ENCODE measurements around the gene KRI1. TPM values are rescaled to one million over a fixed set of nuclear protein-coding genes. Genes with fewer than 3 reads are reported as not detected.

KRI1 gene
- polyA plus RNA-seq, 1 experiment: 11.3 TPM

DNA sequence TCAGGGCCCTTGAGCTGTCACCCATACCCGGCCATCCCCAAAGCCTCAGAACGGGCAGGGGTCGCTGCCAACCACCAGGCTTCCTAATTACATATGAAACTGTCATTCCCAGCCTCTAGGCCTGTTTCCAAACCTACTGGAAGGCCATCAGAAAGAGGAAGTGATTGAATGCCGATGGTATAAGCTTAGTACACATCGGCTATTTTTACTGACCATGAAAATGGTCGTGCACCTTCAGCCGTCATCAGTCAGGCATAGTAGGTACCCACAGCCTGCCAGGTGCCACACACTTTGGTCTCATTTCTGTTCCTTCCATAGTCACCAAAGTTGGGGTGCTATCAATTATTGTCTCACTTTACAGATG is 10.2 kb downstream of the KRI1 start:
- TF ChIP-seq, protein P1, sequence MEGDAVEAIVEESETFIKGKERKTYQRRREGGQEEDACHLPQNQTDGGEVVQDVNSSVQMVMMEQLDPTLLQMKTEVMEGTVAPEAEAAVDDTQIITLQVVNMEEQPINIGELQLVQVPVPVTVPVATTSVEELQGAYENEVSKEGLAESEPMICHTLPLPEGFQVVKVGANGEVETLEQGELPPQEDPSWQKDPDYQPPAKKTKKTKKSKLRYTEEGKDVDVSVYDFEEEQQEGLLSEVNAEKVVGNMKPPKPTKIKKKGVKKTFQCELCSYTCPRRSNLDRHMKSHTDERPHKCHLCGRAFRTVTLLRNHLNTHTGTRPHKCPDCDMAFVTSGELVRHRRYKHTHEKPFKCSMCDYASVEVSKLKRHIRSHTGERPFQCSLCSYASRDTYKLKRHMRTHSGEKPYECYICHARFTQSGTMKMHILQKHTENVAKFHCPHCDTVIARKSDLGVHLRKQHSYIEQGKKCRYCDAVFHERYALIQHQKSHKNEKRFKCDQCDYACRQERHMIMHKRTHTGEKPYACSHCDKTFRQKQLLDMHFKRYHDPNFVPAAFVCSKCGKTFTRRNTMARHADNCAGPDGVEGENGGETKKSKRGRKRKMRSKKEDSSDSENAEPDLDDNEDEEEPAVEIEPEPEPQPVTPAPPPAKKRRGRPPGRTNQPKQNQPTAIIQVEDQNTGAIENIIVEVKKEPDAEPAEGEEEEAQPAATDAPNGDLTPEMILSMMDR (IDR thresholded peaks at IDR 0.05; ENCODE audit: low read depth, low read length): no peak
- H3K4me3 ChIP-seq (ENCODE audit: low read depth, low read length): no peak overlapping the region
- H3K9me3 ChIP-seq (ENCODE audit: control insufficient read depth, insufficient read depth, low read length): peaks cover 9% of the 10 kb centered on the region
- H3K27ac ChIP-seq (ENCODE audit: low read depth, low read length): no peak overlapping the region
- no peak for DNase-seq (ENCODE audit: low read depth, low spot score)
- H3K27me3 ChIP-seq (ENCODE audit: control insufficient read depth, insufficient read depth, low read length): no peaks in the 10 kb centered on the region
- CTCF ChIA-PET: interaction anchor here (0.5 to 1.4 kb wide), 3 partner anchors 10 to 118 kb away, joined by 3 to 7 read pairs (median 5); partner anchors contain the start of gene KRI1
- POLR2A ChIA-PET: interaction anchor here (0.7 kb wide), 1 partner anchor 10 kb away, joined by 6 read pairs; the partner anchor contains the start of gene KRI1

- ChIA-PET CTCF (interaction anchor here (1.4 kb wide), 1 partner anchor 11 kb away, joined by 3 read pairs; the partner anchor contains the start of gene KRI1), POLR2A (interaction anchor here (0.7 kb wide), 1 partner anchor 11 kb away, joined by 6 read pairs; the partner anchor contains the start of gene KRI1)
- Histone ChIP-seq H3K27ac (ENCODE audit: low read depth, low read length) (no peak overlapping the region), H3K4me3 (ENCODE audit: low read depth, low read length) (no peak overlapping the region), H3K27me3 (ENCODE audit: control insufficient read depth, insufficient read depth, low read length) (no peaks in the 10 kb centered on the region), H3K9me3 (ENCODE audit: control insufficient read depth, insufficient read depth, low read length) (peaks cover 9% of the 10 kb centered on the region)
- TF ChIP-seq, protein P1 (IDR thresholded peaks at IDR 0.05; ENCODE audit: low read depth, low read length): no peak
- no peak for DNase-seq (ENCODE audit: low read depth, low spot score)
Observed at GRCh38 chr19:10554760-10555609, 10.8 kb downstream of the KRI1 start.

DNA sequence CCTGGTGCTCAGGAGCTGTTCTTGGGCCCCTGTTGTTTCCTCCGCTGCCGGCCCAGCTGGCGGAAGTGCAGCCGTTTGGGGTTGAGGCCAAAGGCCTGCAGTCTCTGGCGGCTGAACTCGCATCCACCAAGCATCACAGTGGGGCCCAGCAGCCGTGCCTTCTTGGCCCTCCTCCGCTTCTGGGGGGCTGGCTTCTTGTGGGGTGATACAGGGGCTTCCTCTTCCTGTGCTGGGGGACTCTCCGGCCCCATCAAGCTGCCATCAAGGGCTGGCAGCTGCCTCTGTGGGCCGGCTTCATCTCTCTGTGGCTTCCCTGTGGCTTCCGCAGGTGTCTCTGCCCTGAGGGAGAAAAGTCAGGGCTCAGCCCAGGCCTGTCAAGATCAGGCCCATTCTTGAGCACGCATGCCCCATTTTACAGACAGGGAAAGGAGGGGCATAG is 11.8 kb downstream of the KRI1 start:
- ChIA-PET POLR2A (no interaction called here), CTCF (no interaction called here)

GRCh38 chr19:10553087-10553667 is 12.6 kb downstream of the KRI1 start:
- DNase-seq (ENCODE audit: low read depth, low spot score): no peak
- H3K4me3 ChIP-seq (ENCODE audit: low read depth, low read length): no peak overlapping the region
- ChIA-PET CTCF (interaction anchor here (0.6 to 1.3 kb wide), 3 partner anchors 22 to 70 kb away, joined by 3 to 4 read pairs (median 3); no protein-coding TSS in a partner anchor), POLR2A (no interaction called here)
- H3K27me3 ChIP-seq (ENCODE audit: control insufficient read depth, insufficient read depth, low read length): no peaks in the 10 kb centered on the region
- TF ChIP-seq, protein P1 (IDR thresholded peaks at IDR 0.05; ENCODE audit: low read depth, low read length): no peak
- H3K9me3 ChIP-seq (ENCODE audit: control insufficient read depth, insufficient read depth, low read length): peaks cover 9% of the 10 kb centered on the region
- H3K27ac ChIP-seq (ENCODE audit: low read depth, low read length): no peak overlapping the region

More for the DNA sequence above, 11.8 kb downstream of the KRI1 start:
- H3K27ac ChIP-seq (ENCODE audit: low read depth, low read length): no peak overlapping the region
- no peak overlapping the region for H3K4me3 ChIP-seq (ENCODE audit: low read depth, low read length)
- peaks cover 9% of the 10 kb centered on the region for H3K9me3 ChIP-seq (ENCODE audit: control insufficient read depth, insufficient read depth, low read length)
- H3K27me3 ChIP-seq (ENCODE audit: control insufficient read depth, insufficient read depth, low read length): no peaks in the 10 kb centered on the region
- DNase-seq (ENCODE audit: low read depth, low spot score): no peak
- TF ChIP-seq, protein P1 (IDR thresholded peaks at IDR 0.05; ENCODE audit: low read depth, low read length): no peak

All from AG04450 (cell line).